Measurements from ENCODE around the gene CHADL. TPM values are rescaled to one million over a fixed set of nuclear protein-coding genes. Genes with fewer than 3 reads are reported as not detected.

The CHADL gene
- total RNA-seq, 1 donor from 2014 or later: 3.7 TPM

DNA sequence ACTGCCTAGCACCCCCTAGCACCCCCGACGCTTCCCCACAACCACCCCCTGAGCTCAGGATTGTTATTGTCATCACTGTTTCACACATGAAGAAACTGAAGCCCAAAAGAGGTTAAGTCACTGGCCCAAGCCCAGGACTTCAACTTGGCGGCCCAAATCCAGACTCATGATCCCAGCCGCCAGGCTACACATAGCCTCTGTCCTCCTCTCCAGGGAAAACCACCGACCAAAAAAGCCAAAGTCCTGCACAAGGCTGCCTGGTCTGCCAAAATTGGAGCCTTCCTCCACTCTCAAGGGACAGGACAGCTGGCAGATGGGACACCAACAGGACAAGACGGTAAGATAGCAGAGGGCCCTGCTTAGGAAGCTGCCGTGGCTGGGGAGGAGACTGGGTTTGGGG is 24.8 kb downstream of the CHADL start:
- Histone ChIP-seq H3K27ac (no peak overlapping the region), H3K4me3 (no peak overlapping the region), H3K9me3 (no peaks in the 10 kb centered on the region), H3K36me3 (peaks cover 0 to 32% of the 10 kb centered on the region in 2 donors), H3K4me1 (peaks cover 19% of the 10 kb centered on the region), H3K27me3 (no peaks in the 10 kb centered on the region)
- intact Hi-C loops (cut with DNase I): no loop called here
- DNase-seq (ENCODE audit: extremely low spot score in 2 of 2): no peak
- no peak for TF ChIP-seq POLR2A (IDR thresholded peaks at IDR 0.05)
- TF ChIP-seq POLR2AphosphoS5 (IDR thresholded peaks at IDR 0.05; ENCODE audit: insufficient read depth in 1 of 2, low read depth in 1 of 2): no peak
- TF ChIP-seq, protein P1, sequence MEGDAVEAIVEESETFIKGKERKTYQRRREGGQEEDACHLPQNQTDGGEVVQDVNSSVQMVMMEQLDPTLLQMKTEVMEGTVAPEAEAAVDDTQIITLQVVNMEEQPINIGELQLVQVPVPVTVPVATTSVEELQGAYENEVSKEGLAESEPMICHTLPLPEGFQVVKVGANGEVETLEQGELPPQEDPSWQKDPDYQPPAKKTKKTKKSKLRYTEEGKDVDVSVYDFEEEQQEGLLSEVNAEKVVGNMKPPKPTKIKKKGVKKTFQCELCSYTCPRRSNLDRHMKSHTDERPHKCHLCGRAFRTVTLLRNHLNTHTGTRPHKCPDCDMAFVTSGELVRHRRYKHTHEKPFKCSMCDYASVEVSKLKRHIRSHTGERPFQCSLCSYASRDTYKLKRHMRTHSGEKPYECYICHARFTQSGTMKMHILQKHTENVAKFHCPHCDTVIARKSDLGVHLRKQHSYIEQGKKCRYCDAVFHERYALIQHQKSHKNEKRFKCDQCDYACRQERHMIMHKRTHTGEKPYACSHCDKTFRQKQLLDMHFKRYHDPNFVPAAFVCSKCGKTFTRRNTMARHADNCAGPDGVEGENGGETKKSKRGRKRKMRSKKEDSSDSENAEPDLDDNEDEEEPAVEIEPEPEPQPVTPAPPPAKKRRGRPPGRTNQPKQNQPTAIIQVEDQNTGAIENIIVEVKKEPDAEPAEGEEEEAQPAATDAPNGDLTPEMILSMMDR (IDR thresholded peaks at IDR 0.05): no peak

DNA sequence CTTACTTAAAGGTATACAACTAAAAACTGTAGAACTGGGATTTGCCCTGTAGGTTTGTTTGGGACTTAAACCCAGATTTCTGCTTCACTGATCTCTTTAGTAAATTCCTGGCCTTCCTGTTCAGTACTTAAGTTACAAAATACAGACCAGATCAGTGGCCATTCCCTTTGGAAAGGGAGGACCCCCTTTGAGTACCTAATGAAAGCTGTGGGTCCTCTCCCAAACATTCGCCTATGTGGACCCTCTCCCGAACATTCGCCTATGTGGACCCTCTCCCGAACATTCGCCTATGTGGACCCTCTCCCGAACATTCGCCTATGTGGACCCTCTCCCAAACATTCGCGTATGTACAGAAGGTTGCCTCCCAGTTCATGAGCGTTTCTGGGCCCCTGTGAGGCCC is 25.3 kb downstream of the CHADL start:
- H3K4me1 ChIP-seq: peaks cover 19% of the 10 kb centered on the region
- DNase-seq (ENCODE audit: extremely low spot score in 2 of 2): no peak
- H3K27me3 ChIP-seq: no peaks in the 10 kb centered on the region
- no peak overlapping the region for H3K27ac ChIP-seq
- intact Hi-C loops (cut with DNase I): no loop called here
- no peaks in the 10 kb centered on the region for H3K9me3 ChIP-seq
- peaks cover 0 to 28% of the 10 kb centered on the region in 2 donors for H3K36me3 ChIP-seq
- no peak overlapping the region for H3K4me3 ChIP-seq
- TF ChIP-seq POLR2AphosphoS5 (IDR thresholded peaks at IDR 0.05; ENCODE audit: insufficient read depth in 1 of 2, low read depth in 1 of 2) (no peak), POLR2A (IDR thresholded peaks at IDR 0.05) (no peak)
- TF ChIP-seq, protein P1 (IDR thresholded peaks at IDR 0.05): no peak

DNA sequence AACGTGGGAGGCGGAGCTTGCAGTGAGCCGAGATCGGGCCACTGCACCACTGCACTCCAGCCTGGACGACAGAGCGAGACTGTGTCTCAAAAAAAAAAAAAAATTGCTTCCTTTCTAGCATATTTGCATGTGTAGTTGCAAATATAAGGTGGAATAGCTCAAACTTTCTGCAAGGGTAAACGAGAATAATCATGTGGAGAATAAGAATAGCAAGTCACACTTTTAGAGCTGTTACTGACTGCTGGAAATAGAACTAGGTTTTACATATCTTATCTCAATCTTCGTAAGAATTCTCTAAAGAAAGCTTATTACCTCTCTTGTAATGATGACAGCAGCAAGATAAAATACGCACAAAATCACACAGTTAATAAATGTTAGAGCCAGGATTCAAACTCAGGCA is 34.0 kb downstream of the CHADL start:
- peaks cover 0 to 4% of the 10 kb centered on the region in 2 donors for H3K36me3 ChIP-seq
- H3K9me3 ChIP-seq: no peaks in the 10 kb centered on the region
- no peak for DNase-seq (ENCODE audit: extremely low spot score in 2 of 2)
- H3K27ac ChIP-seq: no peak overlapping the region
- no peaks in the 10 kb centered on the region for H3K27me3 ChIP-seq
- H3K4me1 ChIP-seq: peaks cover 10% of the 10 kb centered on the region
- TF ChIP-seq POLR2A (IDR thresholded peaks at IDR 0.05) (no peak), POLR2AphosphoS5 (IDR thresholded peaks at IDR 0.05; ENCODE audit: insufficient read depth in 1 of 2, low read depth in 1 of 2) (no peak)
- intact Hi-C loops (cut with DNase I): no loop called here
- H3K4me3 ChIP-seq: no peak overlapping the region

DNA sequence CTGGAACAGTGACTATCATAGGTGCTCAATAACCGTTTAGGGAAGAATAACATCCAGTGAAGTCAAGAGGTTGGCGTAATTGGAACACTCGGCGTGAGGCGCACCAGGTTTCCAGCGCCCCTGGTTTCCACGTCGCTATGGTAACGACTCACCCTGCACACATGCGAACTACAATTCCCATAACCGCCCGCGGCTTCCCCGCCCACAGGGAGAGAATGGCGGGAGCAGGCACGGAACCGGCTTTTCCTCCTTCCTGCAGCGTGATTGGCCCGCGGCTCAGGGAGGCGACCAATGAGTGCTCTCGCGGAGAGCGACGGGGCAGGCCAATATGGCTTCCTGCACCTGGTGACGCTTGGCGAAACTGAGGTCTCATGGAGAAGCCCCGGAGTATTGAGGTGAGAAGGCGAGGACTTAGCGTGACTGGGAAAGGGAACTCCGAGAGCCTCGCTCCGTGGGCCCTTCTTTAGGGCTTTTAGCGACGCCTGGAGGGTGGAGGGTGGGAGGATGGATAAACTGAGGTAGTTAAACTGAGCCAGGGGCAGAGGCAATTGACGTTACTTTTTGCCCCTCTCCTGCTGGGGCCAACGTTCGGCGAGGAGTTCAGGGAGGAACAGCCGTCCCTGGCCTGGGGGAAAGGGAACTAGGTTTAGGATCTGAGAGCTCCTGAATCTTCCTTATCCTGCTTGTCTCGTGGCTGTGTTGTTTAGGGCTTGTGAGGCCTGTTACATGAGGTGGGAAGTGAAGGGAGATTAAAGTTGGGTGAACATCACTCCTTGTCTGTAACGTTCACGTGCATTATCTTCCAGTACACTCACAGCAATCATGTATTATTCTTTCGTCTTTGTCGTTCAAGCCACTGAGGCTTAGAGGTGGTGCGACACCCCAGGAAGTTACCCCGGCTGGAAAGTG is 35.5 kb downstream of the CHADL start, which contains the start of gene L3MBTL2:
L3MBTL2 (plus strand) TSS at position 321 of the 909 bp plus-strand sequence; CDS start at position 372, 51 bp downstream.
- DNase-seq (ENCODE audit: extremely low spot score in 2 of 2): peak; percentile 98
- intact Hi-C loops (cut with DNase I): no loop called here
- no peaks in the 10 kb centered on the region for H3K27me3 ChIP-seq
- H3K36me3 ChIP-seq: peaks cover 0 to 4% of the 10 kb centered on the region in 2 donors
- TF ChIP-seq, protein P1 (IDR thresholded peaks at IDR 0.05): no peak
- peak; percentile 86 to 98 for TF ChIP-seq POLR2AphosphoS5 (IDR thresholded peaks at IDR 0.05; ENCODE audit: insufficient read depth in 1 of 2, low read depth in 1 of 2)
- H3K4me1 ChIP-seq: peaks cover 10% of the 10 kb centered on the region
- no peak within 1 kb of the TSS for H3K27ac ChIP-seq
- H3K4me3 ChIP-seq: peak within 1 kb of the TSS; percentile 65 to 67
- no peaks in the 10 kb centered on the region for H3K9me3 ChIP-seq

DNA sequence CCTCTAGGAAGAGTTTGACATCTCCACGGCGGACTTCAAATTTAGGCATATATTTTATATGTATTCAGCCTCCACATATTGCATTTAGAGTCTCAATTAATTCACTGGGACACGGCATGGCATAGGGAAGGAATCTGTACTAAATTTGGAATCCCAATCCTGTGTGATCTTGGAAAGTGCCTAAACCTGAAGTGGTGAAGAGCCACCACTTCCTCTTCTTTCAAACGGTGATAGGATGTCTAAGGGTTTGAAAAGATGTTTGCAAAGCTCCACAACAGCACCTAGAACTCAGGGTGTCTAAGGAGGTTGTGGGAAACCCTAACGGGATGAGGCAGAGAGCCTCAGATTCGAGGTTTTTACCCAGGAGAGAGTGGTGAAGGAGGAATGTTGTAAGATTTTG is 36.7 kb downstream of the CHADL start:
- Histone ChIP-seq H3K36me3 (no peaks in the 10 kb centered on the region), H3K4me1 (peaks cover 10% of the 10 kb centered on the region), H3K27me3 (no peaks in the 10 kb centered on the region), H3K4me3 (no peak overlapping the region), H3K27ac (no peak overlapping the region), H3K9me3 (no peaks in the 10 kb centered on the region)
- TF ChIP-seq, protein P1 (IDR thresholded peaks at IDR 0.05): no peak
- TF ChIP-seq POLR2A (IDR thresholded peaks at IDR 0.05): no peak
- no peak for TF ChIP-seq POLR2AphosphoS5 (IDR thresholded peaks at IDR 0.05; ENCODE audit: insufficient read depth in 1 of 2, low read depth in 1 of 2)
- intact Hi-C loops (cut with DNase I): no loop called here
- no peak for DNase-seq (ENCODE audit: extremely low spot score in 2 of 2)
